ENCODE data around the gene MINDY1. TPM values are rescaled to one million over a fixed set of nuclear protein-coding genes. Genes with fewer than 3 reads are reported as not detected.

Gene MINDY1
- total and polyA plus RNA-seq, 8 donors = 9.8 to 60.0 (median 28.5) TPM

GRCh38 chr1:150994248-150994647, 12.5 kb downstream of the MINDY1 start:
- Histone ChIP-seq H3K4me3 (no peak overlapping the region), H3K4me1 (peaks cover 0 to 15% (median 6%) of the 10 kb centered on the region in 4 donors), H3K36me3 (peaks cover 23 to 39% (median 29%) of the 10 kb centered on the region in 4 donors), H3K9me3 (no peaks in the 10 kb centered on the region), H3K27ac (no peak overlapping the region), H3K27me3 (no peaks in the 10 kb centered on the region)
- 68 to 80% (median 70%) methylated on average over 3 of the region's 3 CpGs for WGBS, 5 donors
- TF ChIP-seq CTCF (IDR thresholded peaks at IDR 0.05) = no peak
- no peak for TF ChIP-seq POLR2AphosphoS5 (IDR thresholded peaks at IDR 0.05)
- no peak for TF ChIP-seq POLR2A (IDR thresholded peaks at IDR 0.05)
- TF ChIP-seq EP300 (IDR thresholded peaks at IDR 0.05) = no peak
- no peak for DNase-seq
- intact Hi-C loops (cut with DNase I; ENCODE audit: low total_unique reads) = no loop called here

- no peaks in the 10 kb centered on the region for H3K9me3 ChIP-seq
- intact Hi-C loops (cut with DNase I; ENCODE audit: low total_unique reads) = no loop called here
- no peak for TF ChIP-seq POLR2AphosphoS5 (IDR thresholded peaks at IDR 0.05)
- TF ChIP-seq CTCF (IDR thresholded peaks at IDR 0.05) = no peak
- TF ChIP-seq EP300 (IDR thresholded peaks at IDR 0.05) = no peak
- TF ChIP-seq POLR2A (IDR thresholded peaks at IDR 0.05) = no peak
- peaks cover 0 to 15% (median 6%) of the 10 kb centered on the region in 4 donors for H3K4me1 ChIP-seq
- no peak for DNase-seq
- 63 to 81% (median 77%) methylated on average over 4 of the region's 4 CpGs for WGBS, 5 donors
- no peak overlapping the region for H3K27ac ChIP-seq
- H3K36me3 ChIP-seq = peaks cover 8 to 22% (median 13%) of the 10 kb centered on the region in 4 donors
- no peak overlapping the region for H3K4me3 ChIP-seq
- no peaks in the 10 kb centered on the region for H3K27me3 ChIP-seq
Measured at GRCh38 chr1:150992626-150993025, 14.1 kb downstream of the MINDY1 start.

GRCh38 chr1:150987924-150988323, 18.8 kb downstream of the MINDY1 start:
- intact Hi-C loops (cut with DNase I; ENCODE audit: low total_unique reads) = no loop called here
- WGBS, 5 donors = 80 to 92% (median 86%) methylated on average over 7 of the region's 7 CpGs
- H3K27me3 ChIP-seq = no peaks in the 10 kb centered on the region

DNA sequence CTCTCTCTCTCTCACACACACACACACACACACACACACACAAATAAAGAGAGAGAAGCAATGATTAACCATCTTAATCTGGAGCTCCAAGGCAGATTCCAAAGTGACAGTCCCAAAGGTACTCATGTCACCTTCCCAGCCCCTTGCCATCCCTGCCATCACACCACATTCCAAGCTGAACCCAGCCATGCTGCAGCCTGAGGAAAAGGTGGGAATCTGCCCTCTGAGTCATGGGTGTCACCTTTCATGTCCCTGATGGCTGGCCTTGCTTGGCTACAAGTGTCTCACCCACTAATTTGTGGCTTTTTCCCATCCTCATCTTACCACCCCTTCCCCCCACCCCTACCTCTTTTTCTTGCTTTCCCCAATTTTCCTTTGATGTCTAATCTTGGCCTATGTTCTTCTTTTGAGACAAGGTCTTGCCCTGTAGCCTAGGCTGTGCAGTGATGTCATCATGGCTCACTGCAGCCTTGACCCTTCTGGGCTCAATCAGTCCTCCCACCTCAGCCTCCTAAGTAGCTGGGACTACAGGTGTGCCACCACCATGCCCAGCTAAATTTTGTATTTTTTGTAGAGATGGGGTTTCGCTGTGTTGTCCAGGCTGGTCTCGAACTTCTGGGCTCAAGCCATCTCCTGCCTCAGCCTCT, 21.4 kb downstream of the MINDY1 start:
- no peaks in the 10 kb centered on the region for H3K36me3 ChIP-seq
- H3K4me1 ChIP-seq = peaks cover 17 to 23% (median 21%) of the 10 kb centered on the region in 4 donors
- H3K27me3 ChIP-seq = no peaks in the 10 kb centered on the region
- intact Hi-C loops (cut with DNase I; ENCODE audit: low total_unique reads) = no loop called here
- 82 to 98% (median 91%) methylated on average over 2 of the region's 2 CpGs for WGBS, 5 donors
- no peak overlapping the region for H3K4me3 ChIP-seq
- DNase-seq = no peak
- TF ChIP-seq POLR2AphosphoS5 (IDR thresholded peaks at IDR 0.05) (no peak), EP300 (IDR thresholded peaks at IDR 0.05) (no peak), POLR2A (IDR thresholded peaks at IDR 0.05) (no peak), CTCF (IDR thresholded peaks at IDR 0.05) (no peak)
- H3K27ac ChIP-seq = no peak overlapping the region
- H3K9me3 ChIP-seq = no peaks in the 10 kb centered on the region

More at GRCh38 chr1:150987924-150988323, 18.8 kb downstream of the MINDY1 start:
- no peaks in the 10 kb centered on the region for H3K9me3 ChIP-seq
- H3K4me3 ChIP-seq = no peak overlapping the region
- no peak for TF ChIP-seq POLR2AphosphoS5 (IDR thresholded peaks at IDR 0.05)
- no peak for TF ChIP-seq EP300 (IDR thresholded peaks at IDR 0.05)
- TF ChIP-seq POLR2A (IDR thresholded peaks at IDR 0.05) = no peak
- no peak for TF ChIP-seq CTCF (IDR thresholded peaks at IDR 0.05)
- H3K4me1 ChIP-seq = no peaks in the 10 kb centered on the region
- DNase-seq = no peak
- no peak overlapping the region for H3K27ac ChIP-seq
- no peaks in the 10 kb centered on the region for H3K36me3 ChIP-seq

All from stomach (tissue), 9 donors.